IMR-90 (cell line): ENCODE results near the gene NPTN. TPM values are rescaled to one million over a fixed set of nuclear protein-coding genes. Genes with fewer than 3 reads are reported as not detected.

Experiments
- ATAC-seq: fragments of 200-7000 bp; cut with Tn5 transposase; 2 replicates; pipeline ENCODE4 v1.9.1; 2020; ENCODE audit warnings: low read depth, mild to moderate bottlenecking, moderate library complexity
- BruUV-seq: library from RNA; stranded (reverse); fragments of 400-500 nt; replicated peaks from 2 replicates; lab custom pipeline; 2021; lab: Mats Ljungman, UMichigan
- CTCF ChIA-PET: fragments of 300-600 bp; formaldehyde crosslinking; extraction: SDS; loops from one replicate; lab custom pipeline; 2021; ENCODE audit warnings: antibody characterized with exemption; lab: Yijun Ruan, JAX
- POLR2A ChIA-PET: fragments of 300-600 bp; sonication (Branson Sonifier 250); formaldehyde crosslinking; loops from one replicate; lab custom pipeline; 2022; ENCODE audit warnings: antibody characterized with exemption; ENCODE audit not compliant: unreplicated experiment; lab: Charles Lee
- DNase-seq: peaks from one replicate; pipeline ENCODE4 v3.0.0; 2013
- H2AFZ ChIP-seq: replicated peaks from 2 replicates; pipeline ENCODE3; 2013; ENCODE audit warnings: low read length, mild to moderate bottlenecking; ENCODE audit not compliant: poor library complexity
- H2AK5ac ChIP-seq: 2 replicates; pipeline ENCODE4 v1.6.1; 2013; ENCODE audit warnings: low read depth, low read length, inconsistent platforms
- H2AK9ac ChIP-seq: replicated peaks from 2 replicates; pipeline ENCODE3; 2013; ENCODE audit warnings: mild to moderate bottlenecking, low read depth, low read length, moderate library complexity; ENCODE audit not compliant: poor library complexity
- H2BK120ac ChIP-seq: 2 replicates; pipeline ENCODE4 v1.6.1; 2013; ENCODE audit warnings: low read depth, low read length, inconsistent platforms
- H2BK15ac ChIP-seq: 3 replicates; pipeline ENCODE4 v1.6.1; 2013; ENCODE audit warnings: low read depth, low read length, inconsistent platforms
- H2BK20ac ChIP-seq: 2 replicates; pipeline ENCODE4 v1.6.1; 2013; ENCODE audit warnings: low read depth, mild to moderate bottlenecking, inconsistent platforms, low read length, moderate library complexity
- H2BK5ac ChIP-seq: 2 replicates; pipeline ENCODE4 v1.6.1; 2013; ENCODE audit warnings: mild to moderate bottlenecking, low read depth, low read length, inconsistent platforms; ENCODE audit not compliant: poor library complexity, severe bottlenecking
- H3K14ac ChIP-seq: replicated peaks from 2 replicates; pipeline ENCODE4 v1.6.1; 2013; ENCODE audit warnings: low read depth, low read length, inconsistent platforms
- H3K18ac ChIP-seq: 2 replicates; pipeline ENCODE4 v1.6.1; 2013; ENCODE audit warnings: low read depth, low read length, control low read depth
- H3K23ac ChIP-seq: 2 replicates; pipeline ENCODE4 v1.6.1; 2013; ENCODE audit warnings: low read depth, low read length, inconsistent platforms
- H3K27ac ChIP-seq: 2 replicates; pipeline ENCODE4 v1.5.1; 2013; ENCODE audit warnings: mild to moderate bottlenecking, control low read depth, low read length; ENCODE audit not compliant: insufficient read depth
- H3K27me3 ChIP-seq: 2 replicates; pipeline ENCODE4 v1.6.1; 2013; ENCODE audit warnings: low read length; ENCODE audit not compliant: control insufficient read depth, insufficient read depth
- H3K36me3 ChIP-seq: 2 replicates; pipeline ENCODE4 v1.6.1; 2013; ENCODE audit warnings: low read length, mixed read lengths; ENCODE audit not compliant: control insufficient read depth, insufficient read depth
- H3K4ac ChIP-seq: 2 replicates; pipeline ENCODE4 v1.6.1; 2013; ENCODE audit warnings: low read depth, low read length, inconsistent platforms
- H3K4me1 ChIP-seq: 2 replicates; pipeline ENCODE4 v1.6.1; 2013; ENCODE audit warnings: low read length, mixed read lengths; ENCODE audit not compliant: control insufficient read depth, insufficient read depth
- H3K4me2 ChIP-seq: 2 replicates; pipeline ENCODE4 v1.6.1; 2013; ENCODE audit warnings: low read depth, mild to moderate bottlenecking, control low read depth, low read length, moderate library complexity
- H3K4me3 ChIP-seq: 2 replicates; pipeline ENCODE4 v1.5.1; 2013; ENCODE audit warnings: low read depth, mild to moderate bottlenecking, control low read depth, low read length, moderate library complexity; ENCODE audit not compliant: insufficient read depth
- H3K56ac ChIP-seq: 2 replicates; pipeline ENCODE4 v1.6.1; 2013; ENCODE audit warnings: low read length, inconsistent platforms; ENCODE audit not compliant: insufficient read depth; ENCODE audit errors: extremely low read depth
- H3K79me1 ChIP-seq, 2 experiments: 2 replicates each; pipeline ENCODE4 v1.6.1; 2013; ENCODE audit warnings: low read length in 2 of 2, inconsistent platforms in 1 of 2, low read depth in 1 of 2
- H3K9ac ChIP-seq: 2 replicates; pipeline ENCODE4 v1.6.1; 2013; ENCODE audit warnings: low read depth, low read length, control low read depth
- H3K9me1 ChIP-seq: 2 replicates; pipeline ENCODE4 v1.6.1; 2013; ENCODE audit warnings: low read length, inconsistent platforms; ENCODE audit not compliant: insufficient read depth
- H3K9me3 ChIP-seq: 2 replicates; pipeline ENCODE4 v1.6.1; 2013; ENCODE audit warnings: low read length; ENCODE audit not compliant: control insufficient read depth, insufficient read depth
- H4K20me1 ChIP-seq: 2 replicates; pipeline ENCODE4 v1.6.1; 2013; ENCODE audit warnings: low read length, inconsistent platforms; ENCODE audit not compliant: insufficient read depth
- H4K5ac ChIP-seq: 2 replicates; pipeline ENCODE4 v1.6.1; 2013; ENCODE audit warnings: mild to moderate bottlenecking, low read depth, low read length, control low read depth
- H4K8ac ChIP-seq, 2 experiments: 2 replicates each; pipeline ENCODE4 v1.6.1; 2013; ENCODE audit warnings: low read depth in 2 of 2, low read length in 2 of 2, control low read depth in 1 of 2, inconsistent platforms in 1 of 2
- H4K91ac ChIP-seq: 2 replicates; pipeline ENCODE4 v1.6.1; 2013; ENCODE audit warnings: low read depth, low read length, inconsistent platforms; ENCODE audit not compliant: insufficient read depth
- BHLHE40 ChIP-seq: fragments of 150-350 bp; IDR thresholded peaks from 2 replicates; pipeline ENCODE4 v1.6.1; 2016; ENCODE audit warnings: mild to moderate bottlenecking, low read depth, low read length
- CEBPB ChIP-seq: IDR thresholded peaks from 2 replicates; pipeline ENCODE4 v1.6.1; 2012; ENCODE audit warnings: low read depth, low read length, improper control_type of control experiment
- CTCF ChIP-seq: conservative IDR thresholded peaks from 2 replicates; pipeline ENCODE4 v1.5.1; 2012; ENCODE audit warnings: mild to moderate bottlenecking, low read depth, low read length, improper control_type of control experiment
- MAFK ChIP-seq: IDR thresholded peaks from 2 replicates; pipeline ENCODE4 v1.6.1; 2012; ENCODE audit warnings: low read depth, low read length, improper control_type of control experiment
- MAZ ChIP-seq: IDR thresholded peaks from 2 replicates; pipeline ENCODE4 v1.6.1; 2012; ENCODE audit warnings: low read depth, mild to moderate bottlenecking, low read length, improper control_type of control experiment, moderate library complexity, borderline replicate concordance
- POLR2A ChIP-seq: IDR thresholded peaks from 2 replicates; pipeline ENCODE4 v1.6.1; 2012; ENCODE audit warnings: mild to moderate bottlenecking, low read depth, low read length
- RFX5 ChIP-seq: IDR thresholded peaks from 2 replicates; pipeline ENCODE4 v1.8.0; 2012; ENCODE audit warnings: low read depth, mild to moderate bottlenecking, low read length, moderate library complexity
- WGBS, 2 experiments: methylation state at CpG; one replicate each; pipeline versions ENCODE4 v1.1.5 to v1.1.7; 2013; ENCODE audit warnings: missing lambda C conversion rate in 2 of 2; ENCODE audit not compliant: insufficient read length in 1 of 2; ENCODE audit errors: extremely low coverage in 2 of 2; 5-methylcytosine and 5-hydroxymethylcytosine counted together
- dilution Hi-C: fragments of 300-500 bp; cut with HindIII; formaldehyde crosslinking; loops from one replicate; pipeline ENCODE4 v1.14.3; 2018; ENCODE audit warnings: low sequenced_read_pairs; ENCODE audit not compliant: unreplicated experiment
- in situ Hi-C: fragments of 300-500 bp; cut with MboI; formaldehyde crosslinking; loops from 3 replicates; pipeline ENCODE4 v1.14.3; 2019; ENCODE audit warnings: low sequenced_read_pairs, inconsistent platforms, mixed read lengths
- intact Hi-C: fragments of 100-400 bp; cut with micrococcal nuclease; formaldehyde crosslinking; loops from 2 replicates; pipeline ENCODE4 v1.10.0; 2022
- polyA plus RNA-seq, 3 experiments: library from polyadenylated mRNA; depleted of rRNA; stranded (reverse); fragments of >200 nt; gene quantifications; 2 replicates each; pipeline ENCODE4 v1.2.3, GENCODE V29; 2012; ENCODE audit warnings: low replicate concordance in 1 of 3
- total RNA-seq: library from RNA; depleted of rRNA; stranded (reverse); fragments of >200 nt; gene quantifications from 2 replicates; pipeline ENCODE4 v1.2.3, GENCODE V29; 2012
- TF ChIP-seq, protein P1 (sequence below): fragments of 150-350 bp; IDR thresholded peaks from 2 replicates; pipeline ENCODE4 v1.6.1; 2017; ENCODE audit warnings: mild to moderate bottlenecking, antibody characterized with exemption, low read length, low read depth

The NPTN gene
- total and polyA plus RNA-seq, 2 of the 4 experiments (the other 2 are of a cell fraction) = 171 to 329 TPM

DNA sequence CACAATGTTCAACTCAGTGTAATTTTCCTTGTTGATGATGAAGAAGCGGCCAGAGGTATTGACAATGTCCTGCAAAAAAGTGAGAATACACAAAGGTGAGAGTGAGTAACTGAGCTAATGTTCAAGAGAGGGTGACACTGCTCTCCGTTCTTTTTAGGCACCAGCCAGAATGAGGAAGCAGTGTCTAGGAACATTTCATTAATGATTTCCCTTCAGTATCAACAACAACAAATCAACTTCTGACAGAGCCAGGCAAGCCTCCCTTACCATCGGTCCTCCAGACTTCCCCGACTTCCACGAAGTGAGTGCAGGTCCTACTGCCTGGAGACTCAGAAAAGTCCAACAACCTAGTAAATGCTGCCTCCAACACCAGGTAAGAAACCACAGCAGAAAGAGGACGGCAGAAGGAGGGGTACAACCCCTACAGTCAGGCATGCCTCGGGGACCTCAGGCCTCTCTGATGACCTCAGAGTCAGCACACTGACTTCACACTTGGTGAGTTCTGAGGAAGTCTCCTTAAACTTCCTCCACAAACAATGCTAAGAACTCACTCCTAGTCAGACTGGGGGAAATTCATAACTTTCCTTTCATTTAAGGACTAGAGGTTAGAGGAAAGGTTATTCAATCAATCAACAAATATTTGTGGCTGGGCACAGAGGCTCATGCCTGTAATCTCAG lies 62.7 kb downstream of the NPTN start:
- in situ Hi-C loops = loop anchor here (5.0 kb wide), 1 partner anchor 62 kb away; the partner anchor contains the start of gene NPTN

More for the DNA sequence above, 62.7 kb downstream of the NPTN start:
- Histone ChIP-seq H3K23ac (no peak overlapping the region), H3K18ac (no peak overlapping the region), H4K5ac (no peak overlapping the region), H4K8ac (no peak overlapping the region), H3K79me1 (peaks cover 20 to 46% of the 10 kb centered on the region in 2 experiments), H2AK5ac (no peak overlapping the region), H3K56ac (no peak overlapping the region), H3K36me3 (peaks cover 47% of the 10 kb centered on the region), H2AK9ac (no peak overlapping the region), H4K20me1 (peaks cover 11% of the 10 kb centered on the region), H3K9ac (no peak overlapping the region), H3K4me2 (no peak overlapping the region), H4K91ac (no peak overlapping the region), H2BK5ac (no peak overlapping the region), H3K14ac (no peak overlapping the region), H3K4me1 (peaks cover 5% of the 10 kb centered on the region), H3K27ac (no peak overlapping the region), H3K9me1 (peaks cover 4% of the 10 kb centered on the region; the same call in 1 of the 2 replicates), H3K4ac (no peak overlapping the region), H2BK15ac (no peak overlapping the region), H3K4me3 (no peak overlapping the region), H3K9me3 (no peaks in the 10 kb centered on the region), H2AFZ (no peak overlapping the region), H3K27me3 (no peaks in the 10 kb centered on the region), H2BK120ac (no peak overlapping the region), H2BK20ac (peak overlapping the region; percentile 10; the same call in 1 of the 2 replicates)
- no TSS peak for BruUV-seq
- intact Hi-C loops = no loop called here
- ATAC-seq (no peak), DNase-seq (no peak)
- no CpG with 5 or more reads among the region's 7 CpGs for WGBS, 2 experiments
- TF ChIP-seq MAZ (no peak), RFX5 (no peak), POLR2A (no peak), CEBPB (no peak), CTCF (no peak), MAFK (no peak), BHLHE40 (no peak)
- TF ChIP-seq, protein P1, sequence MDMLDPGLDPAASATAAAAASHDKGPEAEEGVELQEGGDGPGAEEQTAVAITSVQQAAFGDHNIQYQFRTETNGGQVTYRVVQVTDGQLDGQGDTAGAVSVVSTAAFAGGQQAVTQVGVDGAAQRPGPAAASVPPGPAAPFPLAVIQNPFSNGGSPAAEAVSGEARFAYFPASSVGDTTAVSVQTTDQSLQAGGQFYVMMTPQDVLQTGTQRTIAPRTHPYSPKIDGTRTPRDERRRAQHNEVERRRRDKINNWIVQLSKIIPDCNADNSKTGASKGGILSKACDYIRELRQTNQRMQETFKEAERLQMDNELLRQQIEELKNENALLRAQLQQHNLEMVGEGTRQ = no peak
- CTCF ChIA-PET = interaction anchor here (1.7 kb wide), 1 partner anchor 66 kb away, joined by 4 read pairs; no protein-coding TSS in a partner anchor
- POLR2A ChIA-PET = no interaction called here
- dilution Hi-C loops = no loop called here
